Activated CD8-positive, alpha-beta memory T cell treated with anti-CD3 and anti-CD28 coated beads, Interleukin-2, amount 50 U/mL, for 24 hours (primary cell): ENCODE results near the gene HOMER2.
"Not testable (repeated sequence)": the region's sequence is repeated elsewhere in the genome, so short reads cannot be mapped to it uniquely, and the experiment has no call there.

ENCODE experiments used
- DNase-seq: peaks from one replicate; pipeline ENCODE4 v3.0.0-alpha.2; 2020; ENCODE audit errors: extremely low read depth

The HOMER2 gene

DNA sequence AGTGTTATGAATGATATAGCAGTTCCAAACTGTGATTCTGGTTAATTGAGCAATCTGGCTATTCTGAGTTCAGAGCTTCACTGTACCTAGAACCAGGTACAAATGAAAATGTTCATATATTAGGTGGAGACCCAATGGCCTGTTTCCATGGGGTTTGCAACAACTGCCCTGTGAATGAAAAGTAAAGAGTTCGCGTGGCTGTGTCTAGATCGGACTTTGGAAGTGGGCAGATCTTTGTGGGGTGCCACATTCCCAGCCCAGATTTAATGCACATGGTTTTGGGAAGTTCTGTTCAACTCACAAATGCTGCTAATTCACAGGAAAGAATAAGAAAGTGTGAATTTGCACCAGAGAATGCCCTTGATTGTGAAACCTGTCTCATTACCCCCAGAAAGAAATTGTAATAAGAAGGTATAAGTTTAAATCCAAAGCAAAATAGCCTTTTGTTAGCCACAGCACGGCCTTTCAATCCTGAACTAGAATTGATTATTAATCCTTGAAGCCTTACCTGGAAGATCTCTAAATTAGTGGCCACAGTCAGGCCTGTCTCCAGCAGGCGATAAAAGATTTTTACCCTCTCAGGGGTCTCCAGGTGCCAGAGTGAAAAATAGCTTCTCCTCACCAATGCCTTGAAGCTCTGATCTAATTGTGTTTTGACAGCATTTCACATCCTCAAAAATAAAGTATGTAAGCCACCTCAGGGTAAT, 120.5 kb downstream of the HOMER2 start:
- no peak for DNase-seq

DNA sequence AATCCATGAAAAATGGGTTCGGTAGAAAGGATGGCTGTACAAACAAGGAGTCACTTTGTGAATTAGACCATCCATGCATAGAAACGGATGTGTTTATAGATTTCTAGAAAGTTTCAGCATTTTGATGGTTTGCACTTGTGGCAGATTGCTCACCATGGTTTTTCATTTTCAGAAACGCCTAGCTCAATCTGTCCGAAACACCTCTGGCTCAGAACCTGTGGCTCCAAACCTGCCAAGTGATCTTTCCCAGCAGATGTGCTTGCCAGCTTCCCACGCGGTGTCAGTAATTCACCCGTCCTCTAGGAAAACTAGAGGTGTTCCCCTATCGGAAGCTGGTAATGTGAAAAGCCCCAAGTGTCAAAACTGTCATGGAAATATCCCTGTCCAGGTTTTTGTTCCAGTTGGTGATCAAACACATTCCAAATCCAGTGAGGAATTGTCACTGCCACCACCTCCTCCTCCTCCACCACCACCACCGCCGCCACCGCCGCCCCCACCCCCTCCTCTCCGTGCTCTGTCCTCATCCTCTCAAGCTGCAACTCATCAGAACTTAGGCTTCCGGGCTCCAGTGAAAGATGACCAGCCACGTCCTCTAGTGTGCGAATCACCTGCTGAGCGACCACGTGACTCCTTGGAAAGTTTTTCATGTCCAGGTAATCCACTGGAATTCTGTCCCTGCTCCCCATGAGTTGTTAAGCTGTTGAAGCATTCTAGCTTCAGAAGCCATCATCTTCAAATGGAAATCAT, 121.9 kb downstream of the HOMER2 start:
- no peak for DNase-seq

DNA sequence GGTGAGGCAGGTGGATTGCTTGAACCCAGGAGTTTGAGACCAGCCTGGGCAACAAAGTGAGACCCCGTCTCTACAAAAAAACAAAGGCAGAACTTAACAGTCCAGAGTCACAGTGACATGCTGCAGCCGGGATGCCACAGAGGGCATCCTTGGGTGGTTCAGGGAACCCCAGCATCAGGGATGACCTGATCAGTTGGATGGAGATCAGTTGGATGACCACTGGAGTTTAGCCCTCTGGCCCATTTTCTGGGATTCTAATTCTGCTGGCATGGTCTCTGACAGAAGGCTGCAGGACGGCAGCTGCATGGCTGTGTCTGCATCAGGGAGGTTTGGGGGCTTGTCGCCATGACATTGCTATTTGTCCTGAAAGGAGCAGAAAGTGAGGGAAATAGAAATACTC, 123.3 kb downstream of the HOMER2 start:
- no peak for DNase-seq

DNA sequence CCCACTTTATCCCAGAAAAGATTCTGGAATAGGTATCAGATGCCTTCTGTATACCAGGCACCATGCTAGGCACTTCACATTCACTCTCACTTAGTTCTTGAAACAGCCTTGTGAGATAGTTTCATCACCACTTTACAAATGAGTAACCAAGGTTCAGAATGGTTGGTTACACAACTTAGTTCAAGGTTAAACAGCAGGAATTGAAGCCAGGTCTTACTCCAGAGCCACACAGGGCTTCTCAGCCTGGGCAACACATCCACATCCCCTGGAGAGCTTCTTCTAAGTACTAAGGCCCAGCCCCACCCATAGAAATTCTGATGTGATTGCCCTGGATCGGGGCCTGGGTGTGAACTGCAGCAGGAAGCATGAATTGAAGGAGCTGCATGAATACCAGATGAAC, 124.4 kb downstream of the HOMER2 start:
- no peak for DNase-seq

DNA sequence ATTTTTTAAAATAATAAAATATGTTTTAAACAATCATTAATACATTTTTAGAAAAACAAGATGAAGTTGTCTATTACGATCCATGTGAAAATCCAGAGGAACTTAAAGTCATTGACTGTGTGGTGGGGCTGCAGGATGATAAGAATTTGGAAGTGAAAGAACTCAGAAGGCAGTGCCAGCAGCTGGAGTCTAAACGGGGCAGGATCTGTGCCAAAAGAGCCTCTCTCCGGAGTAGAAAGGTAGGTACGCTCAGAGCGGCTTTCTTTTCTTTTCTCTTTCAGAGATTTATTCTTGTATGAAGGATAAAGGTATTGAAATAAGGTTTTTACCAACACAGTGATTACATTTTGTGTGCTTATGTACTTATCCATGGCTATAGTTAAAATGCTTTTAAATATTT, 129.5 kb downstream of the HOMER2 start:
- no peak for DNase-seq

DNA sequence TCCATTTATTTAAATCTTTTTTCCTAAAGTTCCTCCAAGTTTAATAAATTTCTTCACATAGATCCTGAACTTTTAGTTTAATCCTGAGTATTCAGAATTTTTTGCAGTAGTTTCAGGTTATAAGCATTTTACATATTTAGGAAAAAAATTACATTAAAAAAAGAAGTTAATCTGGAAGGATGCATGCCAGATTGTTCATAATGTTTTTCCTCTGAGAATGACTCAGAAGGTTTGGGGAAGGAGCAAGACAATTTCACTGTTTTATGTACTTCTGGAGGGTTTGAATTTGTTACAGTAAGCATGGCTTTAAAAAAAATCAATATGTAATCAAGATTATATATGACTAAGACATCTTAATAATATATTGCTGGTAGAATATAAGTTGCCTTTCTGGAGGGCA, 130.7 kb downstream of the HOMER2 start:
- DNase-seq = not testable (repeated sequence)

DNA sequence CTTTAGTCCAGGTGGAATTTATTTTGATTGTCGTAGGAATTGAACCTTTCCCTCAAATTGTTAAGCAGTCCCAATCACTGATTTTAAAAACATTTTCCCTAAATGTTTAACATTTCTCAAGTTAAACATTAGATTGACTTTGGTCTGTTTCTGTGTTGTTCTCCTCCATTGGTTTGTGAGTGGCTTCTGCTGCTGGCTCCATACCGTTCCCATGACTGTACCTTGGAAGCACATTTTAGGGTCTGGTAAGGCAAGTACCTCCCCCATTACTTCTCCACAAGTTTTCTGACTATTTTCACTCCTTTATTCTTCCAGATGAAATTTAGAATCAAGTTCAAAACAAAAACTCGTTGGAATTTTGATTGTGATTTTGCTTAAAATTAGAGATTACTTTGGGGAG, 131.1 kb downstream of the HOMER2 start:
- DNase-seq = not testable (repeated sequence)

DNA sequence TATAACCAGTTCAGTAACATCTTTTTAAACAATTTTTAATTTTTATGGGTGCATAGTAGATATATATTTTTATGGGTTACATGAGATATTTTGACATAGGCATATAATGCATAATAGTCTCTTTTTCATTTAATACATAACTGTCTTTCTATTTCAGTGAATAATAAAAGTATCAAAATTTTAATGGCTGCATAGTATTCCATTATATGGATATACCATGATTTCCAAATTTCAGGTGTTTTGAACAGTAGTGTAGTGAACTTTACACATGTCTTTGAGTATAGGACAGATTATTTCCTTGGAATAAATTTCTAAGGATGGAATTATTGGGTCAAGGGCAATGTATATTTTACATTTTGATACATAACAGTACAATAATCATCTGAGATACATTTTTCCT, 132.4 kb downstream of the HOMER2 start:
- no peak for DNase-seq

DNA sequence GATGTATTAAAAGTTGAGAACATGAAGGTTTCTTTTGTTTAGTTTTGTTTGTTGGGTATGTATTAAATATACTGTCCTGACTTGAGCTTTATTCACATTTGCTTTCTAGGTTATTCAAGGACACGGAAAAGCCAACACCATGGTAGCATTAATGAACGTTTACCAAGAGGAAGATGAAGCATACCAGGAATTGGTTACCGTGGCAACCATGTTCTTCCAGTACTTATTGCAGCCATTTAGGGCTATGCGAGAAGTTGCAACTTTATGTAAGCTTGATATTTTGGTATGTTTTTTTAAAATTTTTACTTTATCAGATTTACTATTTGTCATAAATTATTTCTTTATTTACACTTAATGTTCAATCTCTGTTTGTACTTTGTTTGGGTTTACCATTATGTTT, 139.5 kb downstream of the HOMER2 start:
- DNase-seq = no peak

DNA sequence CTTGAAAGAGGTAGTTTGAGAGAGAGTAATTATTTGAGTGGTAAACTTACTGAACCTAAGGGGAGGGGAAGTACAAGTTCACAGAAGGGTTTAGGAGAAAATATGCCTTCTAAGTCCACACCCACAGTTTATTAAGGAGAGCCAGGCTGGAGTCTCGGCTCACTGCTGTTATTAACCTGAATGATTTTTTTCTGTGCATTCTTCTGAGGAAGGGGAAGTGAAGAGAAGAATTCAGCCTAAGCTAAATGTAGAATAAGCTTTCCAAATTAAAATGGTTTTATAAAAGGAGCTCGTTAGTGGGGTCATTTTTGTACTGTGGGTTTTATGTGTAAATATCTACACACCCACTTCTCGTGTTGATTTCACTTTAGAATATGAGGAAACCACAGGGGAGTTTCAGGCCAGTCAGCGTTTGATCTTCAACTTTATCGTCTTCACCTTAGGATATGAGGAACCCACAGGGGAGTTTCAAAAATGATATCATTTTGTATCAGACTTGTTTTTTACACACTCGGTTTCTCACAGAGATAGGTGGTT, 141.6 kb downstream of the HOMER2 start:
- DNase-seq = no peak

DNA sequence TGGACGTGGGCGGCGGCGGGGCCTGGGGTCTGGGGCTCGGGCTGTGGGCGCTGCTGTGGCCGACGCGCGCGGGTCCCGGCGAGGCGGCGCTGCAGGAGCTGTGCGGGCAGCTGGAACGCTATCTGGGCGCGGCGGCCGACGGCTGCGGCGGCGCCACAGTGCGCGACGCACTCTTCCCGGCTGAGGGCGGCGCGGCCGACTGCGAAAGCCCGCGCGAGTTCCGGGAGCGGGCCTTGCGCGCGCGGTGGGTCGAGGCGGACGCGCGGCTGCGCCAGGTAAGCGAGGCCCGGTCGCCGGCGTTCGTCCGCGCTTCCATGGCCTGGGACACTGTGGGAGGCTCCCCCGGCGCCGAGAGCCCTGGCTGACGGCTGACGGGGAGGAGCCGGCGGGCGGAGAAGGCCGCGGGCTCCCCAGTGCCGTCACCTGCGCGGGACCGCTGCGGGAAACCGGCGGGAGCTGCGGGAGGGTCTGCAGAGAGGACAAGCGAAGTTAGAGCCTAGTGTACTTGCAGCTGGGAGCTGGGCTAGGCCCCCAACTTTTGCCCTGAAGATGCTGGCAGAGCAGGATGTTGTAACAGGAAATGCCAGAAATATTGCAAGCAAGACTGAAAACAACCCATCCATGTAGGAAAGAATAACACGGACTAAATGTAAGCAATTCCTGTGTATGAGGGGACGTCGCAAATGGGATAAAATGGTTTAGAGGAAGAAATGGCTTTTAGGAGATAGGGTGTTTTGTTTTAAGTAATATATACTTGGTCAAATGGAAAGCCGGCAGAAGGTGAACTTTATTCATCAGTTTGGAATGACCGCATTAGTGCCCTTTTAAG, 142.2 kb downstream of the HOMER2 start:
- no peak for DNase-seq

DNA sequence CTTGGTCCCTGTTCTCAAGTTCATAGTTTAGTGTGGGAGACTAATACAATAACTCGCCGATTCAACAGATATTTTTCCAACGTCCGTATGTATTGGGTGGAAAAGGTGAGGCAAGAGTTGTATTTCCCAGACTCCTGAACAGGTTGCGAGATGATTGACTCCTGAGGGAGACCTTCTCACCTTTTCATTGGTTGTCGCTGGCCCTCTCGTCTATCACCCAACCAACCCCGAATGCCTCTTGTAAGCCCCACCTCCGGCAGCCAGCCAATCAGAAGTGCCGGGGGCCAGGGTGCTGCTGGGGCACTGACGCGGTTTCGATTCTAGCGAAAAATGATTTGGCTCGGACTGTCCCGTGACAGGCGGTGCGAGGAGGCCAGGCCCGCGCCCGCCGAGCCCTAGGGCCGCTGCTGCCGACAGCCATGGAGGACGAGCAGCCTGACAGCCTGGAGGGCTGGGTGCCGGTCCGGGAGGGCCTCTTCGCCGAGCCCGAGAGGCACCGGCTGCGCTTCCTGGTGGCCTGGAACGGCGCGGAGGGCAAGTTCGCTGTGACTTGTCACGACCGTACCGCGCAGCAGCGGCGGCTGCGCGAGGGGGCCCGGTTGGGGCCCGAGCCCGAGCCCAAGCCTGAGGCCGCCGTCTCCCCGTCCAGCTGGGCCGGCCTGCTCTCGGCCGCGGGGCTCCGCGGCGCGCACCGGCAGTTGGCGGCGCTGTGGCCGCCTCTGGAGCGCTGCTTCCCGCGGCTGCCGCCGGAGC, 143.0 kb downstream of the HOMER2 start, which contains the start of gene WHAMM:
WHAMM (plus strand) TSS at position 321 of the 753 bp plus-strand sequence; CDS start at position 420, 99 bp downstream.
- peak; percentile 95 for DNase-seq

DNA sequence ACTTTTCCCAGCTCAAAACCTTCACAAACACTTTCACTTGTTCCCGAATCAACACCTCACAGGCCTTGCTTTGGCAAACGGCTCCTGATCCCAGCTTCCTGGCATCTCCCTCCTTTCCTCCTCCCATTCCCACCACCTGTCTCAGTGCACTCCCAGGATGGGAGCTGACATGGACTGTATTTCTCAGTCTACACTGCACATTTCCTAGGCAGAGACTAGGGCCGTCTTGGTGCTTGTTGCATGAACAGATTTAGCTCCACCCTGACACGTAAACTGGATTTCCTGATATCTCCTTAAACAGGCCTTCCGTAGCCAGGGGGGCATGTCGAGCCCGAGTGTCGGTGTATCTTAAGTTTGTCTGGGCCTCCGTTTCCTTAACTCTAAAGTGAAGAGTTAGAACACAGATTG, 143.9 kb downstream of the HOMER2 start:
- no peak for DNase-seq

DNA sequence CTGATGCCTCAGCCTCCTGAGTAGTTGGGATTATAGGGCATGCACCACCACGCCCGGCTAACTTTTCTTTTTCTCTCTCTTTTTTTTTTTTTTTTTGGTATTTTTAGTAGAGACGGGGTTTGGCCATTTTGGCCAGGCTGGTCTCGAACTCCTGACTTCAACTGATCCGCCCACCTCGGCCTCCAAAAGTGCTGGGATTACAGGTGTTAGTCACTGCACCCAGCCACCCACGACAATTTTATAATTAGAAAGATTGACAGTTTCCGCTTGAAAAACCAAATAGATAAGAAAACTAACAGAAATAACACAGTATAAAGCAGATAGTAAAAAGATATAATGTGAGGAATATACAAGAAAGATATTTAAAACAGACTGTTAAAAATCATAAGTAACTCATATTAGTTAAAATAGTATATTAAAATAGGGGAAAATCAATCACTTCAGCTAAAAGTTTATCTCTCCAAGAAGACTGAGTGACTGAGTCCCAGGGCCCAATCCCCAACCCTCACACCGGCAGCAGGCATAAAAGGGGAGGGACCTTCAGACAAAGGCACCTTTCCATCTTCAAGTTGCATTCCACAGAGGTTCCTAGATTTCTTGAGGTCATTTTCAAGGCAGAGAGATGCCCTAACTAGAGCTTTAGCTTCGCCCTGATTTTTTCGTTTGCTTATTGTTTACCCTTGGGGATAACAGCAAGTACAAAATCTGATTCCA, 144.4 kb downstream of the HOMER2 start:
- no peak for DNase-seq

DNA sequence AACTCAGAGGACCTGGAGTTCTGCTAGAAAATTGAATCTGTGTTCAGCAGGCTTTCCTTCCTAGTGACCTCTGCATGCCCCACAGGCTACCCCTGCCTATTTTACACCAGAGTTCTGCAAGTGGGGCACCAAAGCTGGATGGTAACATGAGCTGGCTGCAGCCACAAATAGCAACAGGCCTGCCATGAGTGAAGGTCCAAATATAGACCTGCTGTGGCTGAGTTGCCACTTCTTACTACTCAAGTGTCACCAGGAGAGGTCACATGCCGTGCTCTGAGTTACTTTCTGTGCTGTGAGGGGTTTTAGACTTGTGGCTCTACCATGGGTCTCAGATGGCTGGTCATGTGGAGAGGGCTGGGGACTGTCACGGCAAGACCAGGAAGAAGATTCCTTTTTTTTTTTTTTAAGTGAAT, 146.5 kb downstream of the HOMER2 start, which contains the start of gene FSD2:
FSD2 (minus strand) TSS at position 76 of the 413 bp plus-strand sequence. CDS start 18,679 bp downstream, outside the sequence.
- DNase-seq = no peak

DNA sequence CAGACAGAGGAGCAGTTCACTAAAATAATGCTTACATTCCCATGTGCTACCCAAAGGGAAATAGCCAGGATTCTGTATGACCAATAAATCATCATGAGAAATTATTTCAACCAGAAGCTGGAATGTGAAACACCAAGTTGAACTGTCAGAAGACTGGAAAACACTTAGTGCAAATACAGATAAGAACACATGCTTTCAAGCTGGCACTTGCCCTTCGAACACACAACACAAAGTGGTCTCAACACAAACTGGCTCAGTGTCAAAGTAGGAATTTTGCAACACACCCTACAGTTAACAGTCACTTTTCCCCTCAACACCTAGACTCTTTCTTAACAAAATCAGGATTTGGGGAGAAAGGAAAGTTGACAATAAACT, 148.0 kb downstream of the HOMER2 start:
- DNase-seq = no peak

DNA sequence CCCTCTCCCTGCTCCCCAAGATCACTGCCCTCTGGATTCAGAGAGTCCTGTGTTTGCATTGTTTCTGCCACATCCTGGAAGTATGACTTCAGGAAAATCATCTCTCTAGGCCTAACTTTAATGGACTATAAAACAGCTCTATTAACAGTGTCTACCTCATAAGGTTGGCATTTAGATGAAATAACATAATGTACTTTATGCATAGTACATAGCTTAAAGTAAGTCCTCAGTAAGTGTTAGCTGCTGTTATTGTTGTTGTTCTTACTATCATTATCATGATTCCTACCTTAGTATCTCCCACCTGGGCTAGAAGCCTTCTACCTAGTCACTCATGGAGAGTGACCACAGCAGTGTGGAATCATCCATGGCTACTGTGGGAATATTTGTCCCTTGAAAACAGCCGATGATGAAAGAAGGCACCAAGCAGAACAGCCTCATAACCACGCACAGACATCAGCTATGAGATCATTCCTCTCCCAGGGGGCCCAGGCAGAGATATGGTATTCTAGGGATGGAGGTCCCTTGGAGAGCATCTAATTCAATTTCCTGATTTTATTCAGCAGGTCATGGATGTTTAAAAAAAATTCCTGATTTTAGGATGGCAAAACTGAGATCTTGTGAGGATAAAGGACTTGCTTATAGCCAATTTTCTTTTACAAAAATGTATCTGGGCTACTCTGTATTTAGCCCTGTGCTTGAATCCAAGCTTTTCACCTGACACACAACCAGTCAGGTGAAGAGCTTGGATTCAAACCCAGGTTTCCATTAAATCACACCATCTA, 148.5 kb downstream of the HOMER2 start:
- no peak for DNase-seq

DNA sequence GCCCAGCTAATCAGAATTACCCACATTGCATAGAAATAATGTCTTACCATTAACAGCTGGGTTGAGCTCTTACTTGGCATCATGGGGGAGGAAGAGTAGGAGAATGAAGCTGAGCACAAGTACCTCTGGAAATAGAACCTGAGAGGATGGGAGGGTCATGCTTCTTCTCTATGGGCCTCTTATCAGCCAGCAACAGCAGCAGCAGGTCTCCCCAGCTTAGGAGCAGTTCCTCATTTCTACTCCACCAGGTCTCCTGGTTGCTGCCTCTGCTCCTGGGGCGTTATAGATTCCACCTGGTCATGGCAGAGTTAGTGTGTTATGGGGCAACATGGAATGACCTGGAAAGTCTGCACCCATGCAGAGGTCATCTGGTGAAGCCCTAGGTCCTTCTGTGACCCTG, 150.0 kb downstream of the HOMER2 start:
- DNase-seq = no peak

DNA sequence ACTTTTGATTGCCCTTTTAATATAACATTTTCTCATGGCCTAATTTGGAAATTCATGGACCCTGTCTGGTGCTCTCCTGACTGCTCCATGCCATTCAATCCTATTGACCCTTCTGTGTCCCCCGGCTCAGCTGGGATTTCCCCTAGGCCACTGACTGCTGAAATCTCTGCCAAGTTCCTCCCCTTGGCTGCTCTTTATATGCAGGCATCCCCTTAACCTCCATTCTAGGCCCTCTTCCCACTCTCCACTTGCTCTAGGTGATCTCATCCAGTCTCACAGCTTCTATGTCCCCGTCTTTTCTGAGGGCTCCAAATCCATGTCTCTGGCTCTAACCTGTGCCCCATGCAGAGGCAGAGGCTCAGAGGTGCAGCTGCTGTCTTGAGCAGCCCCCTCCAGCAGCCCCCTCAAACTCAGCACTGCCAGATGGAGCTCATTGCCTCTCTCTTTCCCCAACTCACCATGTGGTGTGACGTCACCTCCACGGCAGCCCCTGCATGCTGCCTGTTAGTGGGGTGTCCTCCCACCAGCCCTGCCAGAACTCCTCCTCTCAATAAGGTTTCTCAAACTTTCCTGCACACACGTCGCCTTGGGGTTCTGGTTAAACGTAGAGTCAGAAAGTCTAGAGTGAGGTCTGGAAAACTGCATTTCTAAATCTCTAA, 153.2 kb downstream of the HOMER2 start:
- no peak for DNase-seq
